ENCODE results near the gene TRAP1.

TRAP1 gene

GRCh38 chr16:3725276-3725675 lies 8.0 kb upstream of the TRAP1 start:
- H3K4me1 ChIP-seq (ENCODE audit: insufficient read depth, low read length, severe bottlenecking): peaks cover 6% of the 10 kb centered on the region
- H4K20me1 ChIP-seq (ENCODE audit: insufficient read depth, low read length): no peaks in the 10 kb centered on the region
- H3K4me3 ChIP-seq (ENCODE audit: low read depth, low read length, poor library complexity, severe bottlenecking): no peak overlapping the region
- no peaks in the 10 kb centered on the region; the same call in 1 of the 2 replicates for H3F3A ChIP-seq (ENCODE audit: insufficient read depth, low read length)
- no peak overlapping the region for H3K27ac ChIP-seq (ENCODE audit: low read depth, low read length, poor library complexity, severe bottlenecking)
- no peak overlapping the region for H2AFZ ChIP-seq (ENCODE audit: low read length)
- H3K27me3 ChIP-seq (ENCODE audit: insufficient read depth, low read length): no peaks in the 10 kb centered on the region
- H3K36me3 ChIP-seq (ENCODE audit: insufficient read depth, low read length): peaks cover 33% of the 10 kb centered on the region
- H3K79me2 ChIP-seq (ENCODE audit: insufficient read depth, low read length): no peaks in the 10 kb centered on the region
- H3K9me2 ChIP-seq (ENCODE audit: low read depth, low read length): no peaks in the 10 kb centered on the region
- no peaks in the 10 kb centered on the region for H3K9me3 ChIP-seq (ENCODE audit: low read length)
- TF ChIP-seq EZH2 (IDR thresholded peaks at IDR 0.05; ENCODE audit: borderline replicate concordance, low read length) (no peak), CTCF (IDR thresholded peaks at IDR 0.05; ENCODE audit: low read length) (no peak)
- H3K4me2 ChIP-seq (ENCODE audit: low read length): no peak overlapping the region
- H3K9ac ChIP-seq (ENCODE audit: low read length): no peak overlapping the region

GRCh38 chr16:3722508-3722907 lies 5.2 kb upstream of the TRAP1 start:
- Histone ChIP-seq H3K4me2 (ENCODE audit: low read length) (no peak overlapping the region), H3K9ac (ENCODE audit: low read length) (no peak overlapping the region), H3F3A (ENCODE audit: insufficient read depth, low read length) (no peaks in the 10 kb centered on the region; the same call in 1 of the 2 replicates), H3K4me3 (ENCODE audit: low read depth, low read length, poor library complexity, severe bottlenecking) (no peak overlapping the region), H3K27ac (ENCODE audit: low read depth, low read length, poor library complexity, severe bottlenecking) (no peak overlapping the region), H4K20me1 (ENCODE audit: insufficient read depth, low read length) (no peaks in the 10 kb centered on the region), H3K9me3 (ENCODE audit: low read length) (no peaks in the 10 kb centered on the region), H3K9me2 (ENCODE audit: low read depth, low read length) (no peaks in the 10 kb centered on the region), H3K79me2 (ENCODE audit: insufficient read depth, low read length) (no peaks in the 10 kb centered on the region), H2AFZ (ENCODE audit: low read length) (no peak overlapping the region), H3K27me3 (ENCODE audit: insufficient read depth, low read length) (no peaks in the 10 kb centered on the region), H3K36me3 (ENCODE audit: insufficient read depth, low read length) (peaks cover 8% of the 10 kb centered on the region), H3K4me1 (ENCODE audit: insufficient read depth, low read length, severe bottlenecking) (peaks cover 15% of the 10 kb centered on the region)
- no peak for TF ChIP-seq CTCF (IDR thresholded peaks at IDR 0.05; ENCODE audit: low read length)
- TF ChIP-seq EZH2 (IDR thresholded peaks at IDR 0.05; ENCODE audit: borderline replicate concordance, low read length): no peak

GRCh38 chr16:3720418-3720817 lies 3.1 kb upstream of the TRAP1 start:
- Histone ChIP-seq H3K9ac (ENCODE audit: low read length) (no peak overlapping the region), H3K36me3 (ENCODE audit: insufficient read depth, low read length) (peaks cover 5% of the 10 kb centered on the region), H3K79me2 (ENCODE audit: insufficient read depth, low read length) (peaks cover 18% of the 10 kb centered on the region), H3K9me3 (ENCODE audit: low read length) (no peaks in the 10 kb centered on the region), H3K27ac (ENCODE audit: low read depth, low read length, poor library complexity, severe bottlenecking) (no peak overlapping the region), H4K20me1 (ENCODE audit: insufficient read depth, low read length) (no peaks in the 10 kb centered on the region), H3K4me2 (ENCODE audit: low read length) (no peak overlapping the region), H3K27me3 (ENCODE audit: insufficient read depth, low read length) (no peaks in the 10 kb centered on the region), H2AFZ (ENCODE audit: low read length) (no peak overlapping the region), H3F3A (ENCODE audit: insufficient read depth, low read length) (no peaks in the 10 kb centered on the region; the same call in 1 of the 2 replicates), H3K4me3 (ENCODE audit: low read depth, low read length, poor library complexity, severe bottlenecking) (no peak overlapping the region), H3K4me1 (ENCODE audit: insufficient read depth, low read length, severe bottlenecking) (peaks cover 28% of the 10 kb centered on the region), H3K9me2 (ENCODE audit: low read depth, low read length) (no peaks in the 10 kb centered on the region)
- TF ChIP-seq EZH2 (IDR thresholded peaks at IDR 0.05; ENCODE audit: borderline replicate concordance, low read length) (no peak), CTCF (IDR thresholded peaks at IDR 0.05; ENCODE audit: low read length) (no peak)

Data from OCI-LY1 (cell line).